IPS-NIHi7 (cell line): Measurements from ENCODE around the gene MAP3K4.
A peak's percentile ranks its signal among the peaks of the same experiment; 100 is the strongest.
"Not testable (repeated sequence)": the region's sequence is repeated elsewhere in the genome, so short reads cannot be mapped to it uniquely, and the experiment has no call there.

Experiments used
- DNase-seq: peaks from one replicate; pipeline ENCODE4 v3.0.0; 2012; ENCODE audit warnings: mixed read lengths; ENCODE audit errors: extremely low spot score

The MAP3K4 gene

GRCh38 chr6:160967833-160968232 lies 23.7 kb upstream of the MAP3K4 start:
- DNase-seq, result no peak

GRCh38 chr6:160971171-160971570 lies 20.4 kb upstream of the MAP3K4 start:
- no peak for DNase-seq

DNA sequence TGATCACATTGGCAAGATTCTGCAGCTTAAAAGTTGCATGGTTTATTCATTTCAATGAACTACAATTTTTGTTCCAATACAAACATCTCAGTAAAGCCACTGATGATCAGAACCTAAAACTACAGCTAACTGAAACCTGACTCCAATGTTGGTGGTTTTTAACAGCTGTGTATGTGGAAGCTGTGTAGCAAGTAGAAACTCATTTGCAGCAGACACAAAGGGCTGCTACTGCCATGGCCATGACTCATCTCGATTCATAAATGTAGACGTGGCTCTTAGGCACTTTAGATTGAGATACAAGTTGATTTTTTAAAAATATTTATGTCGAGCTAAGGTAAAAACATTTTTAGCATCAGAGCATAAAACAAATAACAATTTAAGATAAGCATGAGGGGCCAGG lies 19.5 kb upstream of the MAP3K4 start:
- DNase-seq, result no peak

GRCh38 chr6:160972594-160972993 lies 19.0 kb upstream of the MAP3K4 start:
- not testable (repeated sequence) for DNase-seq

- peak; percentile 74 for DNase-seq
Measured at GRCh38 chr6:160973311-160974250, 18.0 kb upstream of the MAP3K4 start.

- no peak for DNase-seq
Measured at GRCh38 chr6:160974304-160974771, 17.2 kb upstream of the MAP3K4 start.

- DNase-seq, result no peak
Measured at GRCh38 chr6:160975162-160975561, 16.4 kb upstream of the MAP3K4 start.

GRCh38 chr6:160975961-160976360 lies 15.6 kb upstream of the MAP3K4 start:
- DNase-seq, result not testable (repeated sequence)

DNA sequence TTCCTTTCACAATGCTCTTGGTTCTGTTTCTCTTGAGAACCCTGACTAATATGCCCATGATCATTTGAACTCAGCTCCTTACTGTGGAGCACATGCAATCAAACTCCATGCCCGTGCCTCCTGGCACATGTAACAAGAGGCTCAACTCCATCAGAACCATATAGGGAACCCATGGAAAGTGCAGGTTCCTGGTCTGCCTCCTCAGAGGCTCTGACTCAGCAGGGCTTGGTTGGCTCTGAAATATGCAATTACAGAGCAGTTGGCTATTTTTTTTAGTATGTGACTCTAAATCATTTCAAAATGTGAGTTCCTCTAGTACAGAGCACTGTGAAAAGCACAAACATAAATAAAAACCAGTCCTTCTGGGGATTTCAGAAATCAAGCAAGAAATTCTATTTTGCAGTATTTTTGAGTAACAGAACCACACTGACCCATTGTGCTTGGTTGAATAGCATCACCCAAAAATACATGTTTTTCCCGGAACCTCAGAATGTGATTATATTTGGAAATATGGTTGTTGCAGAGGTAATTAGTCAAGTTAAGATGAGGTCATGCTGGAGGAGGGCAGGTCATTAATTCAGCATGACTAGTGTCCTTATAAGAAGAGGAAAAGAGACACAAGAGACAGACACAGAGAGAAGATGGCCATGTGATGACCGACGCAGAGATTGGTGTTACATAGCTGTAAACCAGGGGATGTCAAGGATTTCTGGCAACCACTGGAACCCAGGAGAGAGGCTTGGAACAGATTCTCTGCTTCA lies 13.2 kb upstream of the MAP3K4 start:
- no peak for DNase-seq

GRCh38 chr6:160979061-160979708 lies 12.4 kb upstream of the MAP3K4 start:
- DNase-seq, result no peak

GRCh38 chr6:160983377-160983948 lies 8.1 kb upstream of the MAP3K4 start:
- not testable (repeated sequence) for DNase-seq

DNA sequence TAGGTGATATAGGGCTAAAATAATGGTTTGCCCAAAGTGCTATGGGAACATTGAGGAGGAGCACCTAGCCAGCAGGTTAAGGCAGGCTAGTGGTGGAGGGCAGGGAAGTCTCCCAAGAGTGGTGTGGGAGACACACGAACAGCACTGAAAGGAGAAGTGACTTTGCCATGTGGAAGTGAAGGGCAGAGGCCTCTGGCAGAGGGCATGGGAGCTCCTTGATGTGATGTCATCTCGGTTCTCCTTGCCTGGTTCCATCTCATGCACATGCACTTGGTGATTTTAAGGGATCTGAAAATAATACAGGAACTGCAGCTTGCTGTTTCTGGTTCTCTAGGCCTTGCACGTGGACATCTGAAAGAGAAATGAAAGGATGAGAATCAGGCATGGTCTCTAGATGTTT lies 4.7 kb upstream of the MAP3K4 start:
- DNase-seq, result no peak

GRCh38 chr6:160987265-160987664 lies 4.3 kb upstream of the MAP3K4 start:
- no peak for DNase-seq

- no peak for DNase-seq
Measured at GRCh38 chr6:160990847-160991405, 643 bp upstream of the MAP3K4 start.

DNA sequence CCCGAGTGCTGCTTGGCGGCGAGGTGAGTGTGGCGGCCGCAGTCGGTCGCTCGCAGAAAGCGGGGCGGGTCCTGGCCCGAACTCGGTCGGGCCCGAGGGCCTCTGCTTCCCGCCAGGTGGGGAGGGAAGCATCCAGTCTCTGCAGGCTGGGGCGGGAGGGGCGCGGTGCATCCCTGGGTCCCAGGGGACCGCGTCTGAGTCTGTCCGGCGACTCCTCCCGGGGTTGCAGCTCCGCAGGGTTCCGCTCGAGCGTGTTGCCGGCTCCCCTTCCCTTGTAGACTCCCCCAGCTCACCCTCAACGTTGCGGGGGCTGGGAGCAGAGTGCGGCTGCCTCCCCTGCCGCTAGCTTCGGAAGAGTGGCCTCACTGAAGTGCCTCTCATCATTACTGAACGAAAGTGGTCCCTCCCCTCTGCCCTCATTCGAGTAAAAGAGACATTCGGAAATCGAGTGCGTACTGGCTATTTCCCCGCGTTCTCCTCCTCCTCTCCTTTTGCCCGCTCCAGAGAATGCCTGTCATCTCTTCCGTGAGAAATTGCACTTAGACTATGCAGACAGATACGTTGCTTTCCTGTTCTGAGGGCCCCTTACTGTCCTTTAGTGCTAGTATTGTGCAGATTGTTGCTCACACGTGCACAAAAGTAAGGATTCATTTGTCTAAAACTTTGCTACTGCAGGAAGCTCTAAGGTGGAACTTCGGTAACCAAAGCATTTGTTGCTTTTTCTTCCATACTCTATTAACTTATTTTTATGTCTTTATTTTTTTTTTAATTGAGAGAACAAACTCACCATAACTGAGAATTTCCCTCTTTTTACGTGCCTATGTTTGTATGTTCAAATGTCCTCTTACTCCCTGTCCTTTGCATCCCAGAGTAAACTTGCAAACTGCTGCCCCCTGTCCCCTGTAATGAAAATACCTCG lies 751 bp downstream of the MAP3K4 start:
- peak; percentile 60 for DNase-seq

GRCh38 chr6:160992980-160993314 lies 1.4 kb downstream of the MAP3K4 start:
- no peak for DNase-seq

DNA sequence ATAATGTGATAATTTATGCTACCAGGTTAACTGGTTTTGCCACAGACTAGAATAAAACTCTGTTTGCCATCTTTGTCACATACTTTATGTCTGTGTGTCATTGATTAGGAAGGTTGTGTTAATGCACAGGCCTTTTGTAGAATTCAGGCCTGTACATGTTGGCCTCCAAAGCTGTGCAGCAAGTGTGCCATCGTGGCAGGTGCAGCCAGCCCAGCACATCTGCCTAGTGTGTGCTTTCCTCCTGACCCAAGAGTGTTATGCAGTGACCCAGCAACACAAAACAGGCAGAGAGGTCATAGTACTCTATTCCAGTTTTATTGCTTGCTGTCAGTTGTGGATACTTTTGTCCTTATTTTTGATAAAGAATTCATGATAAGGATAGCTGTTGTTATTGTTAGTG lies 3.7 kb downstream of the MAP3K4 start:
- no peak for DNase-seq

DNA sequence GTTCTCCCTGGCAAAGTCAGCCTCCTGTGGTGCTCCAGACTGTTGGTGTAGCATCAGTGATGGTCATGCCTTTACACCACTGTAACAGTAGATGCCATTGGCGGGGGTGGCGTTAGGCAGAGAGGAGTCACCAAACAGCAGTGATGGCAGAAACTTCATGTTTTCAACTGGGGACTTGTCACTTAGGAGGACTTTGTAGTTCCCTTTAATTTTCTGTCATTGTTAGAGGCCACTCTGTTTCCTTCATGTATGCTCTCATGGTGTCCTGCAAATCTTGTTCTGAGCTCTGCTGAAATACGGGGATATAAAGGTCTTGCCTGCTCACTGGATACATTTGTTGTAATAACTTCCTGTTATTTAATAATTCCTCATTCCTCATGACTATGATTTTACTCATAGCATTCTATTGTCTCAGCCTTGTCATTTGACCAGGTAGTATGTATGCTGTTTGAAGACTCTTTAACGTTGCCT lies 4.6 kb downstream of the MAP3K4 start:
- DNase-seq, result no peak

DNA sequence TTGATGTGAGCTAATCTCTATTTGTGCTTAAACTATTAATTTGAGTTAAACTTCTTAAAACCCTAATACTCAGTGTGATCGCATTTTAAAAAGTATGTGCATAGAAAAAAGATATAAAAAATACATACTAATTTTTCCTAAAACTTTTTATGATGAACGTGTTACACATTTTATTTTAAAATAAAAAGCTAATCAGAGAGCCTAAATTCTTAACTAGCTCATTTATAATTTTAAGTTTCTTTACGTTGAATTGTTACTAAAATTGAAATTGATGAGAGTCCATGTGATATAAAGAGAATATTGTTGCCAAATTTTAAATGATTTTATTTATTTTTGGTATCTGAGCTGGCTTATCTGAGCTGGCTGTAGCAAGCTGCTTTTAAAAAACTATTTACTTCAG lies 6.6 kb downstream of the MAP3K4 start:
- no peak for DNase-seq

GRCh38 chr6:160998766-160999165 lies 7.2 kb downstream of the MAP3K4 start:
- no peak for DNase-seq
